GM21737 (cell line): Measurements from ENCODE around the gene TMEM120B.

Source experiments
- ATAC-seq: cut with Tn5 transposase; IDR thresholded peaks from one replicate; pipeline ENCODE4 v1.9.1; 2021; ENCODE audit warnings: mild to moderate bottlenecking, moderate library complexity; ENCODE audit not compliant: unreplicated experiment

The TMEM120B gene

DNA sequence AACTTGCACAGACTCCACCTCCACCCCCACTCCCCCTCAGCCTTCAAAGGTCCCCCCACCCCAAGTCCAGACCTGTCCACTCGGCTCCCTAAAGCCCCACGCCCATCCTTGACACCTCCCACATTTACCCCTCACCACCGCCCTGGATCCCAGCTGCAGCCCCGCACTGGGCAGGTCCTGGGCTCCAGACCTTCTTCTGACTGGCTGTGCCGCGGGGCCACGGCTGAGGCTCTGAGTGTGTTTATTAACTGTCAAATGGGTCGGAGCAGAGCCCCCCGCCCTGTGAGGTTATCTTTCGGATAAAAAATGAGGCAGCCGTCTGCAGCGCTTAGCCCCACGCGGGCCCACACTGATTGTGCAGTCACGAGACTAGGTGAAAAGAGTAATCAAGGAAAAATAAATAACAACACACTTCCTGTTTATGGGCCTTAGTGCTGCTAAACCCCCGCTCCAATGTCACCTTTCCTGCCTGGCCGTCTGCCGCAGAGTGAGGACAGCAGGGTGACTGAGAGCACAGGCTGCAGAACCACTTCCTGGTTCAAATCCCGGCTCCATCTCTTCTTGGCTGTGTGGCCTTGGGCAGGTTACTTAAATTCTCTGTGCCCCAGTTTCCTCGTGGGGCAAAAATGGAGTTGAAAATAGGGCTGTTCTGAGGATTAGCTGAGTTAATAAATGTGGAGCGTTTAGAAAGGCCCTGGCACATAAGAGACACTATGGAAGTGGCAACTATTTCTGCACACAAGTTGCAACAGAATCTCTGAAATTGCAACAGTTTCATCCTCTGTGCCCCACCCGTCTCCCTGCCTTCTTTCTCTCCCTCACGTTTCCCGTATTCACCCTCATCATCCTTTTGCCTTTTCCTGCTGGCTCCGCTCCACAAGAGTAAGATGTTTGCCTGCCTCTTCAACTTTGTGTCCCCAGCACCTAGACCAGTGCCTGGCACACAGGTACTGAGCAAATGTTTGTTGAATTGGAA is 100.7 kb downstream of the TMEM120B start:
- ATAC-seq: no peak

DNA sequence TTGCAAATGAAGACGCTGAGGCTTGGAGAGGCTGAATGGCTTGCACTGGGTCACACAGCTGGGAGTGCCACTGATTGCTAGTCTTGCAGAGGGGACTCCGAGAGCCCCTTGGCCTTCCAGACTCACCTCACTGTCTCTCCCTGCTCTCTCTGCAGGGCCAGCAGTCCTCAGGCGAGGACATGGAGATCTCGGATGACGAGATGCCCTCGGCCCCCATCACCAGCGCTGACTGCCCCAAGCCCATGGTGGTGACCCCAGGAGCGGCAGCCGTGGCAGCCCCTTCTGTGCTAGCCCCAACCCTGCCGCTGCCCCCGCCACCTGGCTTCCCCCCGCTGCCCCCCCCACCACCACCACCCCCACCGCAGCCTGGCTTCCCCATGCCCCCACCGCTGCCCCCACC is 101.4 kb downstream of the TMEM120B start:
- ATAC-seq: no peak

DNA sequence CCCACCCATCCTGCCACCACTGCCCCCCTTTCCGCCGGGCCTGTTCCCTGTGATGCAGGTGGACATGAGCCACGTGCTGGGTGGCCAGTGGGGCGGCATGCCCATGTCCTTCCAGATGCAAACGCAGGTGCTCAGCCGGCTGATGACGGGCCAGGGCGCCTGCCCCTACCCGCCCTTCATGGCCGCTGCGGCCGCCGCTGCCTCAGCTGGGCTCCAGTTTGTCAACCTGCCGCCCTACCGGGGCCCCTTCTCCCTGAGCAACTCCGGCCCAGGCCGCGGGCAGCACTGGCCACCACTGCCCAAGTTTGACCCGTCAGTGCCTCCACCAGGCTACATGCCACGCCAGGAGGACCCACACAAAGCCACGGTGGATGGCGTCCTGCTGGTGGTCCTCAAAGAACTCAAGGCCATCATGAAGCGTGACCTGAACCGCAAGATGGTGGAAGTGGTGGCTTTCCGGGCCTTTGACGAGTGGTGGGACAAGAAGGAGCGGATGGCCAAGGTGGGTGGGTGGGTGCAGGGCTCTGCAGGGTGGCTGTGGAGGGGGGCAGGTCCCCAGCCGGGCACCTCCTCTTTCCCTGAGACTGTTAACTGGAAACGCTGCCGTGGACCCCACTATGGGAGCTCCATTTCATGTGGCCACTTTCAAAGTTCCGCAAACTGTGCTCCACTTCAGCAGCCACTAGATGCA is 102.0 kb downstream of the TMEM120B start:
- ATAC-seq: no peak

DNA sequence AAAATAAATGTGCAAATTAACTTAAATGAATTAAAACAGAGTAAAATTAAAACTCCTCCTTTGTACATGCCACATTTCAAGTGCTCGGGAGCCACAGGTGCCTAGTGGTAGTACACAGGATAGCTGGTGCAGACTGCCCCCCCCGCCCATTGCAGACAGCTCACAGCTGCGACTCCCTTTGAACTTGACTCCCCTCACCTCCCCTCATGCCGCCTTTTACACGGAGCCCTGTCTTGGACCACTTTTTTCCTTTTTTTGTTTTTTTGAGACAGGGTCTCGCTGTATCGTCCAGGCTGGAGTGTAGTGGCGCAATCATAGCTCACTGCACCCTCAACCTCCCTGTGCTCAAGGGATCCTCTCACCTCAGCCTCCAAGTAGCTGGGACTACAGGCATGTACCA is 102.7 kb downstream of the TMEM120B start:
- no peak for ATAC-seq

DNA sequence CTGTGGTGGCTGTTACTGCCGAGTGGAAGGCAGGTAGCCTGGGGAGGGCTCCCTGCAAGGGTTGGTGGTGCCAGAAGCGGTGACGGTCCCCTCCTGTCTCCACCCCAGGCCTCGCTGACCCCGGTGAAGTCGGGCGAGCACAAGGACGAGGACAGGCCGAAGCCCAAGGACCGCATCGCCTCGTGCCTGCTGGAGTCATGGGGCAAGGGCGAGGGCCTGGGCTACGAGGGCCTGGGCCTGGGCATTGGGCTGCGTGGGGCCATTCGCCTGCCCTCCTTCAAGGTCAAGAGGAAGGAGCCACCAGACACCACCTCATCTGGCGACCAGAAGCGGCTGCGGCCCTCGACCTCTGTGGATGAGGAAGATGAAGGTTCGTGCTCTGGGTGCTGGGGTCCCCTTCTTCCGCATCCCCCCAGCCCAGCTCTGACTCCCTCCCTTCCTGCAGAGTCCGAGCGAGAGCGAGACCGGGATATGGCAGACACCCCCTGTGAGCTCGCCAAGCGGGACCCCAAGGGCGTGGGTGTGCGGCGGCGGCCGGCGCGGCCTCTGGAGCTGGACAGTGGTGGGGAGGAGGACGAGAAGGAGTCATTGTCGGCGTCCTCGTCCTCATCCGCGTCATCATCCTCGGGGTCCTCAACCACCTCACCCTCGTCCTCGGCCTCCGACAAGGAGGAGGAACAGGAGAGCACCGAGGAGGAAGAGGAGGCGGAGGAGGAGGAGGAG is 104.5 kb downstream of the TMEM120B start:
- ATAC-seq: no peak

DNA sequence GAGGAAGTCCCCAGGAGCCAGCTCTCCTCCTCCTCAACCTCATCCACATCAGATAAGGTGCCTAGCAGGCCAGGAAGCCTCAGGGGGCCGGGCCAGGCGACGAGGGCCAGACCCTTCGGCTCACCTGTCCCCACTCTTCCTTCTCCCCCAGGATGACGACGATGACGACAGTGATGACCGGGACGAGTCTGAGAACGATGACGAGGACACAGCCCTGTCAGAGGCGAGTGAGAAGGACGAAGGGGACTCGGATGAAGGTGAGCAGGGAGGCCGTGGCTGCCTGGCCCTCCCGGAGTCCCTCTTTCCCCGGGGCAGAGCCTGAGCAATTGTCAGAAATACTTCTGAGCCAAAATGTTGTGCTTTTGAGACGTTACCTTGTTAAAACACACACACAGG is 105.1 kb downstream of the TMEM120B start:
- no peak for ATAC-seq

DNA sequence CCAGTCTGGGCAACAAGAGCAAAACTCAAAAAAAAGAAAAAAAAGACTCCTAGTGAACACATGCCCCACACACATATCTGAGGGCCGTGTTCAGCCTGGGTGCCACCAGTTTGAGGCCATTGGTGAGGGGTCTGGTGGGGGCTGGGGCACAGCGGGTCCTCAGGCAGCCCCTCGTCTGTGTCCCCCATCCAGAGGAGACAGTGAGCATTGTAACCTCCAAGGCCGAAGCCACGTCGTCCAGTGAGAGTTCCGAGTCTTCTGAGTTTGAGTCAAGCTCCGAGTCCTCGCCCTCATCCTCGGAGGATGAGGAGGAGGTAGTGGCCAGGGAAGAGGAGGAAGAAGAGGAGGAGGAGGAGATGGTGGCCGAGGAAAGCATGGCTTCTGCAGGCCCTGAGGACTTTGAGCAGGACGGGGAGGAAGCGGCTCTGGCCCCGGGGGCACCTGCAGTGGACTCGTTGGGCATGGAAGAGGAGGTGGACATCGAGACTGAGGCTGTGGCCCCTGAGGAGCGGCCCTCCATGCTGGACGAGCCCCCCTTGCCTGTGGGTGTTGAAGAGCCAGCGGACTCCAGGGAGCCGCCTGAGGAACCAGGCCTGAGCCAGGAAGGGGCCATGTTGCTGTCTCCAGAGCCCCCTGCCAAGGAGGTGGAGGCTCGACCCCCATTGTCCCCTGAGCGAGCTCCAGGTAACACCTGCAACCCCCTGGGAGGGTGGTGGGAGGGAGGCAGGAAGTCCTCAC is 106.8 kb downstream of the TMEM120B start:
- no peak for ATAC-seq

DNA sequence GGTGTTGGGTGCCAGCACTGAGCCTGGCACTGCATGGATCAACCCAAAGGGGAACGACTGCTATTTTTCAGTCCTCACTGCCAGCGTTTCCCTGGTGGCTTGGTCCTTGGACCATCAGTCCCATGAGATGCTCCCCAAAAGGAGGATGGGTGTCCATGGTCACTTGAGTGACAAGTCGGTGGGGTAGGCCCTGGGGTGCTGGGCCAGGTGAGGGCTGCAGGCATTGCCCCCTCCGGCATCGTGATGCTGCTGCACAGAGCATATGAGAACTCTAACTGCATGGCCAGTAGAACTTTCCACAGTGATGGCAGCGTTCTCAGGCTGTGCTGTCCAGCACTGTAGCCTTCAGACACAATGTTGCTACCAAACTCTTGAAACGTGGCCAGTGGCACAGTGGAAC is 107.5 kb downstream of the TMEM120B start:
- ATAC-seq: no peak

DNA sequence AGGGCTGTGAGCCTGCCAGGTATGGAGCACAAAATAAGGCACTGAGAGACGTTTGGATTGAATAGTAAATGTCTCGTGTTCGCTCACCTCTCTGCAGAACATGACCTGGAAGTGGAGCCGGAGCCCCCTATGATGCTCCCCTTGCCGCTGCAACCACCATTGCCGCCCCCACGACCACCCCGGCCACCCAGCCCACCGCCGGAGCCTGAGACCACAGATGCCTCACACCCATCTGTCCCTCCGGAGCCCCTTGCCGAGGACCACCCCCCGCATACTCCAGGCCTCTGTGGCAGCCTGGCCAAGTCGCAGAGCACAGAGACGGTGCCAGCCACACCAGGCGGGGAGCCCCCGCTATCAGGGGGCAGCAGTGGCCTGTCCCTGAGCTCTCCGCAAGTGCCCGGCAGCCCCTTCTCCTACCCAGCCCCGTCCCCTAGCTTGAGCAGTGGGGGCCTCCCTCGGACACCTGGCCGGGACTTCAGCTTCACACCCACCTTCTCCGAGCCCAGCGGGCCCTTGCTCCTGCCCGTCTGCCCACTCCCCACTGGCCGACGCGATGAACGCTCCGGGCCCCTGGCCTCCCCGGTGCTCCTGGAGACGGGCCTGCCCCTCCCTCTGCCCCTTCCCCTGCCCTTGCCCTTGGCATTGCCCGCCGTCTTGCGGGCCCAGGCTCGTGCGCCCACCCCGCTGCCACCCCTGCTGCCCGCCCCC is 110.0 kb downstream of the TMEM120B start:
- ATAC-seq: no peak

DNA sequence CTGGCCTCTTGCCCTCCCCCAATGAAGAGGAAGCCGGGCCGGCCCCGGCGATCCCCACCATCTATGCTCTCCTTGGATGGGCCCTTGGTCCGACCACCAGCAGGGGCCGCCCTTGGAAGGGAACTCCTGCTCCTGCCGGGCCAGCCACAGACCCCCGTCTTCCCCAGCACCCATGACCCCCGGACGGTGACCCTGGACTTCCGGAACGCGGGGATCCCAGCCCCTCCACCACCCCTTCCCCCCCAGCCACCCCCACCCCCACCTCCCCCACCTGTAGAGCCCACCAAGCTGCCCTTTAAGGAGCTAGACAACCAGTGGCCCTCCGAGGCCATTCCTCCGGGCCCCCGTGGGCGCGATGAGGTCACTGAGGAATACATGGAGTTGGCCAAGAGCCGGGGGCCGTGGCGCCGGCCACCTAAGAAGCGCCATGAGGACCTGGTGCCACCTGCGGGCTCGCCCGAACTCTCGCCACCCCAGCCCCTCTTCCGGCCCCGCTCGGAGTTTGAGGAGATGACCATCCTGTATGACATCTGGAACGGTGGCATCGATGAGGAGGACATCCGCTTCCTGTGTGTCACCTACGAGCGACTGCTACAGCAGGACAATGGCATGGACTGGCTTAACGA is 110.7 kb downstream of the TMEM120B start:
- no peak for ATAC-seq

DNA sequence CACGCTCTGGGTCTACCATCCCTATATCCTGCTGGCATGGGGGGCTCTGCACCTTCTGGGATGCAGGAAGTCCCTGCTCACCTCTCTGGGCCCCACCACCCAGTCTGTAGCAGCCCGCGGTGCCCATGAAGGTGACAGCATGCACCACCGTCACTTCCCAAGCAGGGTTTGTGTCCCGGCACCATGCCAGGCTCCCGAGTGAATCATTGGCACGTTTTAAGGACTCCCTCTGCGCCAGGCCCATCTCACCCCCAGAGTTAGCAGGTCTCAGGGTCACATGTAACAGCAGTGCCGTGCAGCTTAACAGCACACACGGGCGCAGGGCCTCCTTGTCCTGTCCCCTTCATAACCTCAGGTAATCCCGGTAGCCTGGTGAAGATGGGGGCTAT is 111.2 kb downstream of the TMEM120B start:
- no peak for ATAC-seq

DNA sequence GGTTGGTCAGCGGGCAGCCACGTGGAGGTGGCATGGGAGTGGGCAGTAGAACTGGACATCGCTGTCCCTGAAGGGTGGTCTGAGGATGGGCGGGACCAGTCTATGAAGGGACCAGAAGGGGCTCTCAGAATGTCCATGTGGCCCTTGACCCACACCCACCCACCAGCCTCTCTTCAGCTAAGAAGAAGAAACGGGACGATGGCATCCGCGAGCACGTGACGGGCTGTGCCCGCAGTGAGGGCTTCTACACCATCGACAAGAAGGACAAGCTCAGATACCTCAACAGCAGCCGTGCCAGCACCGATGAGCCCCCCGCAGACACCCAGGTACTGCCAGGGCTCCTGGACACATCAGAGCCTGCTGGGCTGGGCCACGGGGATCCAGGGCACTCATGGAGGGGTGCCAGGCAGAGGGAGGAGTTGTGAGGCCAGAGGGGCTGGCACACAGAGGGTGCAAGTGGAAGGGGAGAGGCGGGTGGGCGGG is 112.5 kb downstream of the TMEM120B start:
- ATAC-seq: no peak

DNA sequence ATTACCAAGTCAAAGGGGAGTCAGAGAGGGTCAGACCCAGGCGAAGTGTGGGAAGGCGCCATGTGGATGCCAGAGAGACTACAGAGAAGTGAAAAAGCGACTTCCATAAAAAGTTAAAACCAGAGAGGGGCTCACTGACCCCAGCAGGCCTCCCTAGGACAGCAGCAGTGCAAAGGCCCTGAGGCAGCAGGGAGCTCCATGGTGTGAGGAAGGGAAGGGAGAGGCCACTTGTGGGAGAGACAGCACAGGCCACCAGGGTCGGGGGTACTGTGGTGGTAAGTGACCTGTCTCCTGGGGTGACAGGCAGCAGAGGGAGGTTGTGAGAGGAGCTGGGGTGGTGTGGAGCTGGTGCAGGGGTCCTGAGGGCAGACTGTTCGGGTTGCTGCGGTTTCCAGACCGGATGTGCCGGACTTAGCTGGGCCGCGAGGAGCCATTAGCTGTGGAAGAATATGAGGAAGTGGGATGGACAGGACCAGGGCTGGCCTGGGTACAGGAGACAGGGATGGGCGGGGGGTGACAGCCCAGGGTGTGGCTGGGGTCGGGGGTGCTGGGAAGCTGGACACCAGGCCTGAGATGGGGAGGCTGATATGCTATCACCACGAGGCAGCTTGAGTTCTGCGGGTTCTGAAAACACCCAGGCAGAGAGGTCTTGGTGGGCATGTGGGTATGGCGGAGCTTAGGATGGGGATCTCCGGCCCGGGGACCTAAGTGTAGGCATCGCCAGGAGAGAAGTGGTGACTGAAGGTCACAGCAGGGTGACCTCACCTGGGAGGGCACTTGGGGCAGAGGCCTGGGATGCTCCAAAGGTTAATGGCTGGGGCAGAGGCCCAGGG is 114.0 kb downstream of the TMEM120B start:
- ATAC-seq: no peak

DNA sequence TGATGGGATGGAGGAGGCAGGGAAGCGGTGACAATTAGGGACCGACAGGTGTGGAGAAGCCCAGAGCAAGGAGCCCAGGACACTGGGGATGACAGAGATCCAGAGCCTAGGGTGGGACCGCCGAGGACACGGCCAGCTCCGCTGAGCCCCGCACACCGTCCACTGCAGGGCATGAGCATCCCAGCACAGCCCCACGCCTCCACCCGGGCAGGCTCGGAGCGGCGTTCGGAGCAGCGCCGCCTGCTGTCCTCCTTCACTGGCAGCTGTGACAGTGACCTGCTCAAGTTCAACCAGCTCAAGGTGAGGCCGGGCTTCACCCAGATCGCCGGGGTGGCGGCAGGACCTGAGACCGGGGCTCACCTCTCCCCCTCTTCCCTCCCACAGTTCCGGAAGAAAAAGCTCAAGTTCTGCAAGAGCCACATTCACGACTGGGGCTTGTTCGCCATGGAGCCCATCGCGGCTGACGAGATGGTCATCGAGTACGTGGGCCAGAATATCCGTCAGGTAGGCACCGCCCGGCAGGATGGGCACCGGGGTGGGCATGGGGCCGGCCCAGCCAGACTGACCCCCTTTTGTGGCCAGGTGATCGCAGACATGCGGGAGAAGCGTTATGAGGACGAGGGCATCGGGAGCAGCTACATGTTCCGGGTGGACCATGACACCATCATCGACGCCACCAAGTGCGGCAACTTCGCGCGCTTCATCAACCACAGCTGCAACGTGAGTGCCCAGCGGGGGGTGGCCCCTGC is 115.0 kb downstream of the TMEM120B start:
- ATAC-seq: no peak

DNA sequence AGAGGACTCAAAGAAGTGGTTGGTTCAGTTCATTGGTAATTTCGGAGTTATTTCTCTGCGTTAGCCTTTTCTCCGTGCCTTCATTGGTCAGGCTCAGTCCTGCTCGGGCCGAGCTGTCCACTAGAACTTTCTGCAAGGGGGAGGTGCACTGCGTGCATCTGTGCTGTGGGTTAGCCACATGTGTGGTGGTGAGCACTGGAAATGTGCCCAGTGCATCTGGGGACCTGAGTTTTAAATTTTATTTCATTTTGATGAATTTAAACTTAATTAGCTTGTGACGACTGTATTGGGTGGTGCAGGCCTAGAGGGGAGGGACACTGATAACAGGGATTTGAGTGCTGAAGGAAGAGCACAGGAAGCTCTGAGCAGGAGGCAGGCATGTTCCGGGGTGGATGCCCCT is 115.8 kb downstream of the TMEM120B start:
- no peak for ATAC-seq

DNA sequence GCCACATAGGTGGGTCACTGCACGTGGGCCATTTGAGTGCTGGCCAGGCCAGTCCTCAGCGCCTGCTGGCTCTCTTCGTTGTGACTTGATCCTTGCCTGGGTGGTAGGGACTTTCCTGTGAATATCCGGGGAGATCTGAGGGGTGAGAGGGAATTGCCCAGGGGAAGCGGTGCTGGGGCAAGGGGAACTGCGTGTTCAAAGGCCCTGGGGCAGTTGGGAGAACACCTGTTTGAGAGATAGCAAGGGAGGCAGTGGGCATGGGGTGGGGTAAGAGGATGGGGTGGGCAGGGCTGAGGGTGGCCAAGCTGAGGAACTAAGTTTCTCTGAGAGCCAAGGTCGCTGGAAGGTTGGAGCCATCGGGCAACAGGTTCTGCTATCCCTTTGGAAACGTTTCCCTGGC is 116.3 kb downstream of the TMEM120B start:
- ATAC-seq: no peak

DNA sequence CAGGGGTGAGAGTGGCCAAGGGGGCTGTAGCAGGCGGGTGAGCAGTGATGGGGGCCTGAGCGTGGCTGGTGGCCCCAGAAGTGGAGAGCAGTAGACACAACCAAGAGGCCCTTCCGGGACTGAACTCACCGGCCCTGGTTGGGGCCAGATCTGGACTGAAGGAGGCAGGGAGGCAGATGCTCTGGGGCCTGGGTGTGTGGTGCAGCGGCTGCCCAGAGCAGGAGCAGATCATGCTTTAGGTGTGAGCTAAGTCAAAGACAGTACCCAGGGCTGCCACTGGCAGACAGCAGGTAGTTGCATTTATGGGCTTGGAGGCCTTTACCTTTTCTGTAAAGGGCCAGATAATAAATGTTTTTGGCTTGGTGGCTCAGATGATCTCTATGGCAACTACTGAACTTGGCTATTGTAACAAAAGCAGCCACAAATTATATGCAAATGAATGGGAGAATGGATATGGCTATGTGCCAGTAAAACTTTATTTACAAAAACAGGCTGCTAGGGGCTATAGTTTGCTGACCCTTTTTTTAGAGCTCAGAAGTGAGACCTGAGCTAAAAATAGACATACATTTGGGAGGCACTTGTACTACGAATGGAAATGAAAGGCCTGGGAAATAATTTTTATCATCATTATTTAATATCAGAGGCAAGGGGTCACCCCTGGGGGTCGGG is 116.8 kb downstream of the TMEM120B start:
- ATAC-seq: no peak

DNA sequence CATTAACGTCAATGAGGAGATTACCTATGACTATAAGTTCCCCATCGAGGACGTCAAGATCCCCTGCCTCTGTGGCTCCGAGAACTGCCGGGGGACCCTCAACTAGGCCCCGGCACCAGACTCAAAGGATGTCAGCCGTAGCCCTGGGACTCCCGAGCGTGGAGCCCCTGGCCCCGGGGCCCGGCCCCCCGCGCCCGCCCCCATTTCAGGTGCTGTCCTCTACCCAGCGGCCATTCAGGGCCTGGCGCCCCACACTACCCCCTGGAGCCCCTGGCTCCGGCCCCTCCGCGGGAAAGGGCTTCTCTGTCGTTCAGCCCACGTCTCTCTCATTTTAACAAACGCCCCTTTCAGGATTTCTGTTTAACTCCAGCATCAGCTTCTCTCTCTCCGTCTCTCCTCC is 117.6 kb downstream of the TMEM120B start:
- no peak for ATAC-seq
